Suprapubic skin (tissue), 3 donors: ENCODE measurements around the gene XCL1.
"Not testable (repeated sequence)": the region's sequence is repeated elsewhere in the genome, so short reads cannot be mapped to it uniquely, and the experiment has no call there.

Experiments
- CTCF ChIP-seq, 2 donors: fragments of 200-600 bp in 1 of 2; fragments of 450-650 bp in 1 of 2; sonication (generic) in 1 of 2; IDR thresholded peaks; one replicate each; pipeline ENCODE4 v1.5.1; 2016 to 2019; ENCODE audit warnings: antibody characterized with exemption in 2 of 2, mild to moderate bottlenecking in 1 of 2, moderate library complexity in 1 of 2
- EP300 ChIP-seq: sonication (generic); formaldehyde crosslinking; IDR thresholded peaks from one replicate; pipeline ENCODE4 v1.6.1; 2017; ENCODE audit warnings: antibody characterized with exemption

GRCh38 chr1:168546553-168546895 lies 29.9 kb upstream of the XCL1 start:
- TF ChIP-seq CTCF (IDR thresholded peaks at IDR 0.05); EP300: not testable (repeated sequence)
